ENCODE data around the gene PPIB.
"Not testable (repeated sequence)": the region's sequence is repeated elsewhere in the genome, so short reads cannot be mapped to it uniquely, and the experiment has no call there.

The PPIB gene

DNA sequence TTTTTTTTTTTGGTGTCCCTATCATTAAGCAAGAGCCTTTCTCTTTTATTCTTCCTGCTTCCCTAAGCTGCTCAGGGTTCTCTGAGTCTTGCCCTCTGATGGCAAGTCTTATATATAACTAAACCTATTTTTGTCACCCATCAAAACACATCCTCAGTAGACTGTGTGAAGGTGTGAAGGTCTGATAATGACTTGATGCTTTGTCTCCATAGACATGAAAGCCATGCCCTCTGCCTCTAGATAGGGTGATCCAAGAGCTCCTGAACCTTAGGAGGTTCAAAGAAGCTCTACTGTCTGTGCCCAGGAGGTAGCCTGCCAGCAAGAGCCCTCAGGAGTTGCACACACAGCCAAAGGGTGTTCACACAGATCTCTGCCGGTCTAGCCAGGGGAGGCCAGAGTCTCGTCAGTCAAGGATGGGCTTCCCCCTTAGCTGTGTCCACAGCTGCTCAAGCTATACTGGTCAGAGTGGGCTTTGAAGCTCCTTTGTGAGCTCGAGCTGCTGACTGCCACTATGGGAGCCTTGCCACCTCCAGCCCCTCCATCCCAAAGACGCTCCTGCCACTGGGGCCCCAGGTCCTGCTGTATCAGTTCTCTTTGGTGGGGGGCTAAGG lies 24.4 kb downstream of the PPIB start:
- no peak for DNase-seq (ENCODE audit: low read depth)

DNA sequence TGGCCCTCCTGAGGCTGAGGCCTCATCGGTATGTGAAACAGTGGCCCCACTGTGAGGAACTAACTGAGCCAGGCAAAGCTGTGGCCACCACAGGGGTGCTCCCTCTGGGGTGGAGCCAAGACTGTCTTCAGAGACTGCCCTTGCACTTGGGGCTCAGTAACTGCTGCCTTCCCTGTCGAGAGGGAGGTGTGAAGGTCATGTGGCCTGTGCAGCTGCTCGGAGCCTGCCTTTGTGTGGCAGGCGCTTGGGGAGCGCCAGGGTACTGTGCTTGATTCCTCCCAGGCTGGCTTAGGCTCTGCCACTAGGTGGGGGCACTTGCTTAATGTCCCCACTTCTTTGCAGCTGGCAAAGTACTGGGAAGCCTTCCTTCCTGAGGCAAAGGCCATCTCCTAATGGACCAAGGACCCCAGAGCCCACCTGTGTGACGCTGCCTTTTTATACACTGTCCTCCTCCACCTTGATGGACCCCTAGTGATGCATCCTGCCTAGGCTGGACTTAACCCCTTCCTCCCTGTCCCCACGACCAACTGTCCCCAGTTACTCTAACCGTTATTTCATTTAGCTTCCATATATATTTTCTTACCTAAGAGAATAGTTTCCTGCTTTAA lies 25.5 kb downstream of the PPIB start:
- DNase-seq (ENCODE audit: low read depth): no peak

DNA sequence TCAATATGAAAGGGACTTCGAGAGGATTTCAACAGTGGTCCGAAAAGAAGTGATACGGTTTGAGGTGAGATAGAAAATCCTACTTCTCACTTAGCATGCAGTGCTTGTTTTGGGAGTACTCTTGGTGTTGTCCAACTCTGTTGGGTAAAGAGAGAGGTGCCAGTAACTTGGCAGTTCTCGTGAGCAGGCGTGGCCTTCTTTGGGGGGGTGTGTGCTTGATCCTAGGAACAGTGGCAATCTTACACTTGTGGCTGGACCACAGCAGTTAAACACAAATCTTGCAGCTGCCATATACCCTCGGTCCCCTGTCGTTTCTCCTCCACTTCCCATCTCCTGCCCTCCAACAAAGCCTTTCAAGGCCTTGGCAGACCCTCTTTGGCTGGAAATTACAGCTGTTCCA lies 26.5 kb downstream of the PPIB start:
- DNase-seq (ENCODE audit: low read depth): no peak

DNA sequence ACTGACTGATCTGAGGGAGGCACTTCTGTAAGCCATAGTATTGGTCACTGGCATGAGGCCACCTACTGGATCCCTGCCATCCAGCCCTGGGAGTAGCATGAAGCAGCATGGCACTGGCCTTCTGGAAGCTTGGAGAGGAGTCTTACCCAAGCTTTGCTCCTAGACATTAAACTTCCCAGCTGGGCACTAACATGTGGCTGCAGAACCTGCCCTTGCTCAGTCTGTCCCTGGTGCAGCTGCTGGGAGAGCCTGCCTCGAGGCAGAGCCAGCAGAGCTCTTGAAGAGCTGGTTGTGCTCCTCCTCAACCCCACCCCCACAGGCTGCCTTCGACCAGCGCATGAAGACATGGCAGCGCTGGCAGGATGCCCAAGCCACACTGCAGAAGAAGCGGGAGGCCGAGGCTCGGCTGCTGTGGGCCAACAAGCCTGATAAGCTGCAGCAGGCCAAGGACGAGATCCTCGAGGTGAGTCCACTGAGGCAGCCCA lies 28.4 kb downstream of the PPIB start:
- DNase-seq (ENCODE audit: low read depth): peak; percentile 61

DNA sequence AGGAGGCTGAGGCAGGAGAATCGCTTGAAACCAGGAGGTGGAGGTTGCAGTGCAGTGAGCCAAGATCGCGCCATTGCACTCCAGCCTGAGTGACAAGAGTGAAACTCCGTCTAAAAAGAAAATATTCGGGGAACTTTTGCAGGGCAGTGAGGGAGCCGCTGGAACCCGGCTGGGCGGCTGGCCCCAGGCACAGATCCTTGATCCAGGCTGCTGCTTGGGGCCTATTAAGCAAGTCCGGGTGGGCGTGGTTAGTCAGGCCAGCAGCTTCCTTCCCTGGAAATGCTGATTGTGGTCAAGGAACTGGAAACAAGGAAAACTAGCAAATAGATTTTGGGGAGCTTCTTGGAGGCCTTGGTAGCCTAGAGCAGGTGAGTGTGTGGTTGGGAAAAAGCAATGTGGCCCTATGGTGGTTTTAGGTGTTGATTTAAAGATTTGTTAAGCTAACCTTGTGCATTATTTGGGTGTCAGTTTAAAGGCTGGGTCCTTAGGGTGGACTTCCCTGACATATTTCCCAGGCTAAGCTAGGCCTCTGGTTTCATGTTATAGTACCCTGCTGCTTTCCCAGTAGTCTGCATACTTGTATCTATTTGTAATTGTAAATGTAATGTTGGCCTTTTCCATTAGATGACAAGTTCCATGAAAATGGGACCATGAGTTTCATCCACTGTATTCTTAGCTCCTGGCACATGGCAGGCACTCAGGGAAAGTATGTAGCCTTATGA lies 29.0 kb downstream of the PPIB start:
- no peak for DNase-seq (ENCODE audit: low read depth)

DNA sequence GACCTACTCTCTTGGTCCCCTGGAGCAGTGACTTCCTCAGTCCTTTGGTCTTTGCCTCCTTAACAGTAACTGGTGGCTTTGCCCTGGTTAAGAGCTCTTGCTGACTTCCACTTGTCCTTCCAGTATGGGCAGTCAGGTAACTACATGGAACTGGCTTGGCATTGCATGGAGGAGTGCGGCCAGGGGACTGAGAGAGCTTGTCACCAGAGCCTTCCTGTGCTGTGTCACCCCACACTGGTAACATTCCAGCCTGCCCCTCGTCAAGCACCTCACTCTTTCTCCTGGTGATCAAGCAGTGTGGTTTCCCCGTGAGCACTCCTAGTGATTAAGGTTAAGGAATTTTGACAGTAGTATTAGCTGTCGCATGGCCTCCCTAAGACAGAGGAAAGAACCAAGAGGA lies 30.6 kb downstream of the PPIB start:
- DNase-seq (ENCODE audit: low read depth): no peak

DNA sequence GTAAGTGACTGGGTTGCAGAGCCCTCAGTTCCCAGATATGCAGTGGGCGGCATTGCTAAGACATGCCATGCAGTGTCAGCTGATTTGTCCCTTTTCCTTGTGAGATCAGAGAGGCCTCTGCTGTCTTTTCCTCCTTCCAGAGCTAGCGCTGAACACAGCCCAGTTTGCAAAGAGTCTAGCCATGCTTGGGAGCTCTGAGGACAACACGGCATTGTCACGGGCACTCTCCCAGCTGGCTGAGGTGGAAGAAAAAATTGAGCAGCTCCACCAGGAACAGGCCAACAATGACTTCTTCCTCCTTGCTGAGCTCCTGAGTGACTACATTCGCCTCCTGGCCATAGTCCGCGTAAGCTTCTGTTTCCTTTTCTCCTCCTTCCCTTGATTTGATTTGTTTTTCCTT lies 31.3 kb downstream of the PPIB start:
- no peak for DNase-seq (ENCODE audit: low read depth)

DNA sequence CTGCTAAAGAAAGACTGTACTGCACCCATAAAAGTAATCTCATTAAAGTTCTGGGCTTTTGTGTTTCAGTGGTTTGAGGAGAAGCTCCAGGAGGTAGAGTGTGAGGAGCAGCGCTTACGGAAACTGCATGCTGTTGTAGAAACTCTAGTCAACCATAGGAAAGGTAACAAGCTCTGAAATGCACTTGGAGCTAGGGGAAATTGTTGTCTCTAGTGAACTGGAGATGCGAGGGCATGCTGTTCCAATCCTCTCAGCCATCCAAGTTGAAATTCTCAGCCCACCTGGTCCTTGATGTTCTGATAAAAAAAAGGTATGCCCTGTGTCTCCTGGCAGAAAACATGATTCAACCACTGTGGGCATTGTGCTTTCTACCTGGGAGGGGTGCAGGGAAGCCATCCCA lies 32.7 kb downstream of the PPIB start:
- no peak for DNase-seq (ENCODE audit: low read depth)

DNA sequence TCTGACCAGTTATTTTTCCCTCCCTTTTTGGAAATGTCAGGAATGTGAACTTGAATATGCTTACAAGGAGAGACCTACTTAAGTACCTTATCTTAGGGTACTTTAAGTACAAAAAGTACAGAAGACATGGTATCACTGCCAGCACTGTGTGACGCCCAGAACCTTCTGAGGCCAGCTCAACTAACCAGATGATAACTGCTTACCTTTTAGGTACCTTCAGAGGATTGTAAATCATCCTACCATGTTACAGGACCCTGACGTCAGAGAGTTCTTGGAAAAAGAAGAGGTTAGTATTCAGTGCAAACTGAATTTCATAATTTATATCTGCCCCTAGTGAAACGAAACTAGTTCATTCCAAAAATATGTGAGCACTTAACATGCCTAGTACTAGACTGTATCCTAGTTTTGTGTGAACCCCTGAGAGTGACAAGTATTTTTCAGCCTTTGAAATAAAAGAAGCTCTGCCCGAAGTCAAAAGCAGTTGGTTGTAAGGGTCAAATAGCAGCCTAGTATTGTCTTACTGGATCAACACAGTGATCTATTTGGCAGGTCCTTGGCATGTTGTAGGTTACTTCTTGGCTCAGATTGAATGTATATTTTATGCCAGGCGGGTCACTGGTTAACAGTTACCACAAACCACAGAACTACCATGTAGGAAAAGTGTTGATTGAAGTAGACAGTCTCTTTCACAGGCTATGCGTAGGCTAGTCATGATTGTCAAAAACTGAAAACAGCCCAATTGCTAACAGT lies 35.1 kb downstream of the PPIB start:
- DNase-seq (ENCODE audit: low read depth): no peak

DNA sequence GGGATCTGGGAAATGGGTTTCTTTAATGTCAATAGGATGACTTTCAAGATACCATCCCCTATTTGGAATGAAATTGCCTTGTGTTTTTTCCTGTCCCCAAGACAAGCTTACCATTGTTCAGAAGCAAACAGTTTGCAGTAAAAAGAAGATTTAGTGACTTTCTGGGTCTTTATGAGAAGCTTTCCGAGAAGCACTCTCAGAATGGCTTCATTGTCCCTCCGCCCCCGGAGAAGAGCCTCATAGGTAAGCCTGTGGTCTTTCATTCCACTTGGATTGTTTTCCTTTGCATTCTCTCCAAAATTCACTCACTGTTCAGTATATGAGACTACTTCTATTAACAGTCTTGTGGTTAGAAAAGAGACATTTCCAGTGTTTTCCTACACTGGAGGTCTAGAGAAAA lies 36.8 kb downstream of the PPIB start:
- DNase-seq (ENCODE audit: low read depth): no peak

DNA sequence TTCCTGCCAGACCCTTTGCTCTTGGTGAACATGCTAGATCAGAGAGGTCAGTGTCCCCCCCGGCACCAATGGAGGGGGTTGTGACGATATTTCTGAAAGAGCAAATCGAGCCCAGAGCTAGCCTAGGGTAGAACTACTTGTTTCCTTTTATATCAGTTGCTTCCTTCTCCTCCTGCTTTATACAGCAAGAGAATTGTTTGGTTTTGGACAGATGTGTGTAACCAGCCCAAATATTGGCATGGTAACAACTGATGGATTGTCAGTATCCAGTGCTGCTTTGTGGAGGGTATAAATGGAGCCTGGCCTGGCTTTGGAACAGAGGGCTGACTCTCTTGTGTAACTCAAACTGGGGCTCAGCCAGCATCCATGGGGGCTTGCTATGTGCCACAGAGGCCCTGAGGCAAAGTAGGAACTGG lies 39.9 kb downstream of the PPIB start:
- DNase-seq (ENCODE audit: low read depth): peak; percentile 64

DNA sequence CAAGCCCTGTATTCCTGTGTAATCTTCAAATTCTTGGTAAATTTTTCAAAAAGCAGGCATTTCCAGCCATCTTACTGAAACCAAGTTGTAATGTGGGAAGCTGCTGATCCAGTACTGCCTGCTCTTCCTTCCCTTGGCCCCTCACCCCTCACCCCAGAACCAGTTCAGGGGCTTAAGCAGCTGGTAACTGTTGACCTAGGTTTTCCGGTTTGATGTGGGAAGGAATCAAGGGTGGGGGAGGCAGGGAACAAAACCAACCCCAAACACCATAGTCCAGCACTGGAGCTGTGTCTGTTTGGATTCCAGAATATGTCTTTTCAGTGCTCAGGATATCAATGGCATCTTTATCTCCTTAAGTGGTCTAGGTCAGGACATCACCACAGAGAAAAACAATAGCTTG lies 40.4 kb downstream of the PPIB start:
- DNase-seq (ENCODE audit: low read depth): no peak

DNA sequence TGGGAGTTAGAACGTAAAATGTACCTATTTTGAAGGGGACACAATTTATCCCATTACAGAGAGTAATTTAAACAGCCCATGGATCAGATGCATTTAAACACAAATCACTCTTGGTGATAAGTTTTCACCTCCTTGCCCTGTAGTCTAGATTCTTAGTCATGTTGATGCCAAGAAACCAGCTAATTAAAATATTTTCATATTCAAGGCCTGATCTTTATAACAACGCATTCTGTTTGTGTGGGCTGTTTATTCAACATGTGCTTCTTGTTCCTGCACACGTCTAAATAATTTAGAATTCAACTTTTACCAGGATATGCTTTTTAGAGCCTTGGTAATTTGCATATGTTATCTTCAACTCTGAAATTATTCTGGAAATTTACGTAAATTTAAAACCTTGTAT lies 41.2 kb downstream of the PPIB start:
- DNase-seq (ENCODE audit: low read depth): no peak

DNA sequence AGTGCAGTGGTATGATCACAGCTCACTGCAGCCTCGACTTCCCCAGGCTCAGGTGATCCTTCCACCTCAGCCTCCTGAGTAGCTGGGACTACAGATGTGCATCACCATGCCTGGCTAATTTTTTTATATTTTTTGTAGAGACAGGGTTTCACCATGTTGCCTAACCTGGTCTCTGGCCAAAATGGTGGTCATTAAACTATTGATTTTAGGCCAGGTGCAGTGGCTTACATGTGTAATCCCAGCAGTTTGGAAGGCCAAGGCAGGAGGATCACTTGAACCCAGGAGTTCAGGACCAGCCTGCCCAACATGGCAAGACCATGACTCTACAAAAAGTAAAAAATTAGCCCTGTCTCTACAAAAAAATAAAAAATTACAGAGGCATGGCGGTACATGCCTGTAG lies 42.5 kb downstream of the PPIB start:
- DNase-seq (ENCODE audit: low read depth): not testable (repeated sequence)

DNA sequence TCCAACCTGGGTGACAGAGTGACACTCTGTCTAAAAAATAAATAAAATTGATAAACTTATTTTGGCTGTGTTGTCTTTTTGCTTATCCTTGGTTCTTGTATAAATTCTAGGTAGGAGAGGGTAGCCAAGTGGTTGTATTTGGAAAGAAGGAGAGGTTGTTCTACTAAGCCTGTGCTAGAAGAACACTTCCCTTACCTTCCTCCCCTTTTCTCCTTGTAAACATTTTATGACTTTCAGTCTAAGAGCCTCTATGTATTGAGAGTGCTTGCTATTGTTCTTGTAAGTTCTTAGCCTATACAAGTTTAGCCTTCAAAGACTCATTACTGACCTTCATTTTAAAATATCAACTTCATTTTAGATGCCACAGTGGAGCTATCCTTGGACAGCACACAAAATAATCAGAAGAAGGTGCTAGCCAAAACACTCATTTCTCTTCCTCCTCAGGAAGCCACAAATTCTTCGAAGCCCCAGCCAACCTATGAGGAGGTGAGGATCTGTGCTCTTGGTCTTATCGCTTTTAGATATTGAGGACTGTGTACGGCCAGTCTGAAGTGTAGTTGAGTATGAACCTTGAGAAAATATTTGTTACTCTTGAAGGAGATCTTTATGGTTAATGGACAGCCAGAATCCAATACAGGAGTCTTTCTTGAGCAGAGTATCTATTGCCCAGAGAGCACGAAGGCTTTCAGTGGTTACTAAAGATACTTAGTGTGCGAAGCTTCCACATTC lies 44.9 kb downstream of the PPIB start:
- no peak for DNase-seq (ENCODE audit: low read depth)

DNA sequence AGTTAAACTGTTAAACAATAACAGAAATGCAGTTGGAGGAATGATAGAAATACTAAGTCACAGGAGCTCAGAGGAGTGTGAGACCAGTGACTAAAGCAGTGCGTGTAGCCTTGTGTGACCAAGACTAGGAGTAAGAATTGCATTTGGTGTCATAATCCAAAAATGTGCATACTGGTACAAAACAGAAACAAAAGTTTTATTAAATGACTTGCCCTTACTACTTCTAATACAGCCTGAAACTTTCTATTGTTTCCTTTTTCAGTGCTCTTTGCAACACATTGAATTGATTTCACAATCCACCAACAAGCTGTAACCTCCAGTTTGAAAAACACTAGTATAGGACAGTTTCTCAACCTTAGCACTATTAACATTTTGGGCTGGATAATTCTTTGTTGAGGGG lies 49.9 kb downstream of the PPIB start:
- peak; percentile 80 for DNase-seq (ENCODE audit: low read depth)

DNA sequence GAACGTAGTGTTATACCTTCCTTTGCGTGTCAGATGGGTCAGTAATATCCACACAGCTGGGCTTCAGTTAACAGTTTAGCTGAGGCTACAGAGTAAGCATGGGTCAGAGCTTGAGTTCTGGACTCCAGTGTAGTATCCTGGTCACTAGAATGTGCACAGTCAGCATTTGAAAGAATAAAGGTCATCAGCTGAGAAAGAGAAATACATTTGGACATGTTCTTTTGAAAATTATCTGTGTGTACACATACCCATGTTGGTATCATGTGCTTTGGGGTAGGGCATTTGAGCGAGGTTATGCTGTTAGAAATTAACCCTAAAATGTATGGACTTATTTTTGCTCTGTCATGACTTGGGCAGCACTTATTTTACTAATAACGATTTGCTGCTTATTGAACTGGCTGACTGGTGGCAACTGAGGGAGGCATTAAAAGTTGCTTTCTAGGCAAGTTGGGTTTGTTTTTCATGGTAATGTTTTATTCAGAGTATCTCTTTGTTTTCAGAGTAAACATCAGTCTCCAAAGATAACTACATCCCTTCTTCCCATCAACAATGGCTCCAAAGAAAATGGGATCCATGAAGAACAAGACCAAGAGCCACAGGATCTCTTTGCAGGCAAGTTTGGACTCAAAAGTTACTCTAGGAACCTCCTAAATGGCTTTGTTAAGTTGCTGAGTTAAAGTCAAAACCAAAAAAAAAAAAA lies 50.6 kb downstream of the PPIB start:
- DNase-seq (ENCODE audit: low read depth): no peak

DNA sequence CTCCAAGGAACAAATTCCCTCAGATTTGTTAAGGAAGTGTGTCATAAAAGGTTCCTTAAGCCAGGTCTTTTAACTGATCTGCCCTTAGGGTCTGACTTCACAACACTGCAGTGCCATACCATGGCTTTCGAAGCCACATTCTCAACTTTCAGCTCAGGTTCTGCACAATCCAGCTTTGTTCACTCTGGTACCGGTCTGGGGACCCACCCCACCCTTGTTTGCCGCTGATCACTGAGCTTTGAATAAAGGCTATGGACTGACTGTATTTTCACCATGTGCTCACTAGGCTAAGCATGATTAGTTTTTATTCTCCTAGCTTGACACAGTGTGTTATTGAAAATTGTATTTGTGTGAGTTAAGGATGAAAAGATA lies 51.2 kb downstream of the PPIB start:
- no peak for DNase-seq (ENCODE audit: low read depth)

DNA sequence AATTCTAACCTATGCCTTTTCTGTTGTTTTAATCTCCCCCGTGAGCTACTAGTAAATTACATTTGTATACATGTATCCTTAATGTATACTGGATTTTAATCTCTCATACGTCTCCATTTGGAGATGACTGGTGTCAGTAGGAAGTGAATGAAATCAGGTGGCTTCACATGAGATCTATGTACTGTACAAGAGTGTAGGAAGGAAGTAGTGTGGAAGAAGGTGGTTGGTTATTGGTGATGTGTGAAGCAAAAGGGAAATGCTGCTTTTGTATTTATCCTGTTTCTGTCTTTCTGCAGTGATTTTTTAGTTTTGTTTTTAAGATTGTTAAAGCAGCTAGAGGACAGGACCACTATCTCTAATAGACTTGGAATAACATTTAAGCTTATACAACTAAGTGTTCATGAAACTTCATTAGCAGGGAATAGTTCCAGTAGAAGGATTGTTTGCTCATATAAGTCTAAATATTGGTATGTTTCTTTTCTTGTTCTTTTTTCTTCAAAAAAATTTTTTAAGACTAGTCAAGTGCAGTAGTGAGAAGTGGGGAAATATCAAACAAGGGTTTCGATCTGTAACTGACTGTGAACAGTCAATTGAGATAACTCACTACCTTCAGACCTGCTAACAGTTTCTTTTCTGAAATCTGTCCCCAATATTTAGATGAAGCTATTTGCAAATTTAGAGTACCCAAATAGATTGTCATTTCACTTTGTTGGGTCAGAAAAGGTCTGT lies 51.7 kb downstream of the PPIB start:
- no peak for DNase-seq (ENCODE audit: low read depth)

DNA sequence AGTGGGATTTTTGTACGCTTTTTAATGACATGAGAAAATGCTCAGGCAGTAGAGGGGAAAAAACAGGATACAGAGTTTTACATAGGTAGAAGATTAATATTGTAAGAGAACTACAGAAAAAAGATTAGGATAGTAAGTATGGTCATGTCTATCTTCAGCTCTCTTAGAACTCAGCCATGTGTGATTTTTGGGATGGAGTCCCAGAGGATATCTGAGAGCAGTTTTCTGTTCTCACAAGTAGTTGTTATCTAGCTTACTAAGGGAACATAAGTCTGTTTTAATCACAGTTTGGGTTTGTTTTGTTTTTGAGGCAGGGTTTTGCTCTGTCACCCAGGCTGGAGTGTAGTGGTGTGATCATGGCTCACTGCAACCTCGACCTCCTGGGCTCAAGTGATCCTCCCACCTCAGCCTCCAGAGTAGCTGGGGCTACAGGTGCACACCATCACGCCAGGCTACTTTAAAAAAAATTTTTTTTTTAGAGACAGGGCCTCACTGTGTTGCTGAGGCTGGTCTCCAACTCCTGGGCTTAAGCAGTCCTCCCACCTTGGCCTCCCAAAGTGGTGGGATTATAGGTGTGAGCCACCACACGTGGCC lies 52.6 kb downstream of the PPIB start:
- not testable (repeated sequence) for DNase-seq (ENCODE audit: low read depth)

Measured in fibroblast of gingiva (primary cell).